Transverse colon (tissue), 4 donors: ENCODE results near the gene STRA8.

ENCODE experiments used
- EP300 ChIP-seq: sonication (generic); formaldehyde crosslinking; IDR thresholded peaks from one replicate; pipeline ENCODE4 v1.6.1; 2017; ENCODE audit warnings: antibody characterized with exemption, low read depth
- POLR2A ChIP-seq: fragments of 450-650 bp; IDR thresholded peaks from one replicate; pipeline ENCODE4 v1.6.1; 2016; ENCODE audit warnings: antibody characterized with exemption, mild to moderate bottlenecking, moderate library complexity
- POLR2AphosphoS5 ChIP-seq, 3 donors: sonication (generic); formaldehyde crosslinking; IDR thresholded peaks; one replicate each; pipeline ENCODE4 v1.6.1; 2016; ENCODE audit warnings: antibody characterized with exemption in 3 of 3
- TF ChIP-seq, protein P1 (sequence below), 5 experiments: fragments of 200-600 bp in 3 of 5; fragments of 450-650 bp in 2 of 5; sonication (generic) in 3 of 5; IDR thresholded peaks; 1 replicate in 2 of 5; 2 replicates in 3 of 5; pipeline ENCODE4 v1.5.1; 2016 to 2017; ENCODE audit warnings: antibody characterized with exemption in 5 of 5, inconsistent platforms in 3 of 5, mild to moderate bottlenecking in 2 of 5, moderate library complexity in 1 of 5

DNA sequence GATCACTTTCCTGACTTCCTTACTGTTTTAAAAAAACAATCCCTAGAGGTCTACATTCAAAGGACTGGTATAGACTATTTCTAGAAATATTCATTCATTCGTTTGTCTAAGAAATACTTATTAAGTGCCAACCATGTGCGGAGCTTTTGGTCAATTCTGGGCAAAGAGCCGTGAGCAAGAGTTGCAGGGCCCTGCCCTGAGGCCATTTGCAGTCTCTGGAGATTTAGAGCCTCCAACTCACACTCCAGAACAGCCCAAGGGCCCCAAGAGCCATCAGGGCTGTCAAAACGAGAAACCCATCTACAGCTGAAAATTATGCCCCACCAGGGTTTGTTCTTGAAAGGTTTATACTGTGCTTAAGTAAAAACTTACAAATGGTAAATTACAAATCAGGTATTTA, 38.5 kb upstream of the STRA8 start:
- TF ChIP-seq, protein P1, sequence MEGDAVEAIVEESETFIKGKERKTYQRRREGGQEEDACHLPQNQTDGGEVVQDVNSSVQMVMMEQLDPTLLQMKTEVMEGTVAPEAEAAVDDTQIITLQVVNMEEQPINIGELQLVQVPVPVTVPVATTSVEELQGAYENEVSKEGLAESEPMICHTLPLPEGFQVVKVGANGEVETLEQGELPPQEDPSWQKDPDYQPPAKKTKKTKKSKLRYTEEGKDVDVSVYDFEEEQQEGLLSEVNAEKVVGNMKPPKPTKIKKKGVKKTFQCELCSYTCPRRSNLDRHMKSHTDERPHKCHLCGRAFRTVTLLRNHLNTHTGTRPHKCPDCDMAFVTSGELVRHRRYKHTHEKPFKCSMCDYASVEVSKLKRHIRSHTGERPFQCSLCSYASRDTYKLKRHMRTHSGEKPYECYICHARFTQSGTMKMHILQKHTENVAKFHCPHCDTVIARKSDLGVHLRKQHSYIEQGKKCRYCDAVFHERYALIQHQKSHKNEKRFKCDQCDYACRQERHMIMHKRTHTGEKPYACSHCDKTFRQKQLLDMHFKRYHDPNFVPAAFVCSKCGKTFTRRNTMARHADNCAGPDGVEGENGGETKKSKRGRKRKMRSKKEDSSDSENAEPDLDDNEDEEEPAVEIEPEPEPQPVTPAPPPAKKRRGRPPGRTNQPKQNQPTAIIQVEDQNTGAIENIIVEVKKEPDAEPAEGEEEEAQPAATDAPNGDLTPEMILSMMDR (IDR thresholded peaks at IDR 0.05) = no peak
- TF ChIP-seq POLR2A = no peak
- TF ChIP-seq POLR2AphosphoS5 (IDR thresholded peaks at IDR 0.05) = no peak
- no peak for TF ChIP-seq EP300
